NCI-H2171 treated with DMSO at 0.1 percent for 48 hours (cell line): ENCODE measurements around the gene LMO4.
A peak's percentile ranks its signal among the peaks of the same experiment; 100 is the strongest.

Source experiments
- DNase-seq: peaks from one replicate; lab custom pipeline; 2025; lab: John Stamatoyannopoulos, UW

The LMO4 gene, protein sequence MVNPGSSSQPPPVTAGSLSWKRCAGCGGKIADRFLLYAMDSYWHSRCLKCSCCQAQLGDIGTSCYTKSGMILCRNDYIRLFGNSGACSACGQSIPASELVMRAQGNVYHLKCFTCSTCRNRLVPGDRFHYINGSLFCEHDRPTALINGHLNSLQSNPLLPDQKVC

DNA sequence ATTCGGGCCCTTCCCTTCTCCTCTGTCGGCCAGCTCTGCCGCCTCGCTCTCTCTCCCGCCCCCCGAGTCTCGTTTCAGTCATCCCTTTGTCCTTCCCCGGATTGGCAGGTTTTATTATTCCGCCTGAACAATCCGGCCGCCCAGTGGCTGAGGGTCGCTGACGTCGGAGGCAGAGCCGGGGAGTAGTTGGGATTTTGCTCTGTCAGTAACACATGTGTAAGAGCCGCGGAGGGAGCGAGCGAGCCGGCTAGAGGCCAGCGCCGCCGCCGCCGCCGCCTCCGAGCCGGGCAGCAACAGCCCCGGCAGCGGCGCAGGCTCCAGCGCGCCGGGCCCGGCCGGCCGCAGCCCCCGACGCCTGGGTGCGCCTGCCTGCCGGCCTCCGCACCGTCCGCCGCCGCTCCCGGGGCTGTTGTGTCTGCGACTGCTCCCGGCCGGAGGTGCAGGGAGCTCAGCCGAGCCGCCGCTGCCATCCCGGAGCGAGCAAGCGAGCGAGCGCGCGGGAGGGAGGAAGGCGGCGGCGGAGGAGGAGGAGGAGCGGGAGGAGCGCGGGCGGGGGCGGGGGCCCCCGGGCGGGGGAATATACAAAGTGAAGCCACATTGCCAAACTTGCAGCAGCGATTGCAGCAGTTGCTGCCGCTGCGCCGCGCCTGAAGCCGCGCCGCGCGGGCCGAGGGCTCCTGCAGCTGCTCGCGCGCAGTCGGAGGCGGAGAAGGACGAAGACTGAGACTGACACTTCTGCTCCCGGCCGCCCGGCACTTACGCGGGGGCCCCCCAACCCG is at the start of gene LMO4:
Gene LMO4 (plus strand): TSS at position 609 of the 779 bp plus-strand sequence. CDS start 3,136 bp downstream, outside the sequence.
- peak; percentile 96 for DNase-seq

- DNase-seq, result no peak
Measured at GRCh38 chr1:87279536-87279875, 49.2 kb upstream of the LMO4 start.

GRCh38 chr1:87279966-87280535 is 48.6 kb upstream of the LMO4 start:
- no peak for DNase-seq

GRCh38 chr1:87284456-87285240 is 44.0 kb upstream of the LMO4 start:
- peak; percentile 5 for DNase-seq

DNA sequence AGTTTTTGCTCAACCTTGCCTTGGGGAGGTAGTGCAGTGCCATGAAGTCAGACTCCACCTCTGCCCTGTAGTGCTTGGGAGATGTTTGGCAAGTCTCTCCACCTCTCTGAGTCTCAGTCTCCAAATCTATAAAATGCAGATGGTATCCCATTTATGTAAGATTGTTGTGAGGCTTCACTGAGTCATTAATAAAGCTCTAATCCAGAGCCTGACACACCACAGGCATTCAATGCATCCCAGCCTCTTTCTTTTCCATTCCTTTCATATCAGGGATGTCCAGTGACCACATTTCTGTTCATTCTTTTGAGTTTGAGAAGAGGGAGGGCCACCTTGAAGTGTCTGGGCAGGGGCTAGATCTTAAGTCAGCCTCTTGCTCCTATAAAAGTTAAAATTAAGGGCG is 37.6 kb upstream of the LMO4 start:
- DNase-seq, result no peak

DNA sequence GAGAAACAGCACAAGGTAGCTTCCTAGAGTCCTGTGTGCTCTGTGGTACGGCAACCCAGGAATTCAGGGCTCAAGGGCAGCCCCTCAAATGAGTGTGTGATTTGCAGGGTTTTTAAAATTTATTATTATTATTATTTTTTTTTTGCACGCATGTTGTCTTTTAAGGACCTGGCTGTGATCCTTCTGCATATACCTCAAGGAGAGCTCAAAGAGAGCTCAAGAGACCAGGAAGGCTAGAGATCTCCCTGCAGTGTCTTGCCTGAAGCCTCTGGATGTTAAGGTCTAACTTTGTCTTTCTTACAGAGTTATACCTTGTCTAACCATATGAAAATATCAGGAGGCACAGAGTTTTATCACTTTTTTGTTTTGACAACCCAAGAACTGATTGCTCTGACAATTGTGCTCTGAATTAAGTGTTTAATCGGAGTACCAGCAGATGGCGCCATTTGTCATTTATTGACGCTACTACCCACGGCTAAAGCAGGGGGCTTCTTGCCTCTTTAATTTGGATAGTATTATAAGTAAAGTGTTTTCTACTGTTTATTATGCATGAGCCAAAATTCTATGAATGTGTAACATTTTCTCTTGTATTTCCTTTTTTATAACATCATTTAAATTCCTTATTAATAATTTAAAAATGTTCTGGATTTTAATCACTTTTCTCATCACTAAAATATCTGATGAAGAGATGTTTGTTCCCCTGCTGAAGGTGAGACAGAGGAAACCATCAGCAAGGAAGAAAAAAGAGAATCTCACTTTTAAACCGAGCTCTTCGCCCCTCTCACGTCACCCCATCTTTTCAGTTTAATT is 35.8 kb upstream of the LMO4 start:
- peak; percentile 56 for DNase-seq

DNA sequence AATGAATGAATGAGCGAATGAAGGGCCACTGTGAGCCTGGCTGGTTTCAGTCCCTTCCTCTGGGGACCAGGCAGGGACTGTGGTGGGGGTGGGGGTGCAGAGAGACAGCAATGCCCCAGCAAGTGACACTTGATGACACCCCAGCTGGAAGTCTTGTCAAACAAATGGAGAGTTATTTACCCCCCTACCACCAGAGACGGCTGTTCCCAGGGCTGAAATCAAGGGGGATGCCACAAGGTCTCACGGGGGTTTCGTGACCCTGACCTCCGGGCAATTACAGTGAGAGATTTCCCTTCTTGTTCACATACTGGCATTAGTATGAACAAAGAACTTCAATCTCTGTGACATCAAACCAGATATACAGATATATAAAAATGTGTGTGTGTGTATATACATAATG is 34.0 kb upstream of the LMO4 start:
- no peak for DNase-seq

DNA sequence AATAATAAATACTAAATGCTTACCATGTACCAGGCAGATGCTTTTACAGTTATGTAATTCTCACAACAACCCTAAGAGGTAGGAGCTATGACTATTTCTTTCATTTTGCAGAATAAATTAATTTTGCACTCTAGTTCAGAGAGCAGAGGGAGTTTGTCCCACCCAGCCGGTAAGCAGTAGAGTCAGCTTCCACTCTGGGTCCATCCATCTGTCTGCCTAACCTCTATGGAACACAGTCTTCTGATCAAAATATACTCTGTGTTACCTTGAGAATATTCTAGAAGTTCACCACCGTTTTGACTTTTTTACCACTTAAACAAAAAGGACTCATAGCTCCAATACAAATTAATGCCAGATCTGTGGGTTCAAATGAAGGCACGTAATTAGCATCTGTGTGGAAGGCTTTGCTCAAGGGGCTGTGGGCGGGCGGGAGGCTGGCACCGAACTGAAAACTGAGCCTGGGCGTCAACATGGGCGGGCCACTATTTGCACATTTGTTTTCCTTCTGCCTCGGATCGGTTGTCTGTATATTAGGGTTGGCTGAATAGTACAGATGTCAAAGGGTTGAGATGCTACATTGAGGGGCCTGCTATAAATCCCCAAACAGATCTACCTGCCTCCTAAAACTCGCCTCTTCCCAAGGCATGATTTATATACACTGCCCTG is 33.1 kb upstream of the LMO4 start:
- peak; percentile 3 for DNase-seq

GRCh38 chr1:87296206-87296605 is 32.5 kb upstream of the LMO4 start:
- DNase-seq, result no peak

DNA sequence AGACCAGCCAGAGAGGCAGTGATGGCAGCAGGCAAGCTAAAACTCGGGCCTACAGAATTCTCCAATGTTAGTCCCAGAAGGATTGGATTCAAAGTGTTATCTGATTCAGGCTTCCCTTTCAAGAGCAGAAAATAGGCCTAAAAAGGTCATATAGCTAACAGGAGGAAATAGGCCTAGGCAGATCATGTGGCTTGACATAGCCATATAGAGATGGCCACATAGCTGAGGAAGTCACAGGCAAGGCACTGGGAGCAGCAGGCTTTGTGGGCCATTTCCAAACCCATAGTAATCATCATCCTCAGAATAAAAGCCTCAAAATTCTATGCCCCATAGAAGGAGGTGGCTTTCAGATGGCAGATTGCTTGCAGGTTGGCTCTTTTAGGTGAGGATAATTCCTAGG is 29.0 kb upstream of the LMO4 start:
- no peak for DNase-seq

DNA sequence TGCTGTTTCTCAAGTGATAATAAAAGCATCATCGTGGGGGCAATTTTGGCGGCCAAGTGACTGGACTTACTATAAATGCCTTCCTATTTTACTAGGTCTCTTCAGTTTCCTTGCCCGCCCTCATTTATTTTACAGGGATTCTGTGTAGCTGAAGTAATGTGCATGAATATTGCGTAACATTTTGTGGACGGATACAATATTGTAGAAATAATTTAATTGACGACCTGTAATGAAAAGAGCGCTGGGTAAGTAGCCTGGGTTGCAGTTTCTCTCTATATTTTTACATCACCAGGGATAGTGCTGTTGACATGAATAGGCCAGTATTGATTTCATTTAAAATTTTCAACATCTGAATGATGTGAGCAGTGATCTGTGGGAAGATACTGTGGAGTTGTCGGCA is 28.1 kb upstream of the LMO4 start:
- DNase-seq, result no peak

GRCh38 chr1:87305151-87305550 is 23.5 kb upstream of the LMO4 start:
- peak; percentile 15 for DNase-seq

- no peak for DNase-seq
Measured at GRCh38 chr1:87305762-87306161, 22.9 kb upstream of the LMO4 start.

DNA sequence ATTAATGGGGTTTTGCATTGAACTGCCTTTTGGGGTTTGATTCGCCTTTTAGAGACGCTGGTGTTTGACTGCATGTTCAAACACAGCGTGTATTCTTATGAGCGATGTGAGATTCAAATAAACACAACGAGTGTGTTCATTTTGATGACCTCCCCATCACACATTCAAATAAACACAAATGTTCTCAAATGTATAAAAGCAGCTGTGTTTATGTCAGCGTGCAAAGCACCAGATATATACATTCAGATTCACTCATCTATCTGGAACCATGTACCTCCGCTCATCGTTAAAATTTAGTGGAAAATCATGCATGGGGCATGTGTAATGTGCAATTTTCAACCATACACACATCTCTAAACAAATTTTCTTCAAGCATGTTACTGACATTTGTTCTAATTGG is 21.4 kb upstream of the LMO4 start:
- no peak for DNase-seq

DNA sequence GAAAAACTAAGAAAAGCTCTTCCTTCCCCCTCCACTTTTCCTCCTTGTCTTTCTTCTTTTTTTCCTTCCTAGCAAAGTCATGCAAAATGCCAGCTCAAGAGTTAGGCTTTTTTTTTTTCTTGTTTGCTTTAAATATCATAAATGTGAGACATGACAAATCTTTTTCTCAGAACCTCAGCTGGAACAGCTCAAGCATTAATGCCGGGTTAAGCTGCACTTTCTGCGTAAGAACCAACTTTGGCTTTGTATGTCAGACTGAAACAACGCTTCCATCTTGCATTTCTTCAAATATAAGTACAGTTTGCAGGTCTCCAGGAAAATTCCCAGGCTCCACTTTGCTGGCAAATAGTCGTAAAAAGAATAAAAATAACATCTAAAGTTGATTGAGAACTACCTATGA is 20.7 kb upstream of the LMO4 start:
- DNase-seq, result no peak

DNA sequence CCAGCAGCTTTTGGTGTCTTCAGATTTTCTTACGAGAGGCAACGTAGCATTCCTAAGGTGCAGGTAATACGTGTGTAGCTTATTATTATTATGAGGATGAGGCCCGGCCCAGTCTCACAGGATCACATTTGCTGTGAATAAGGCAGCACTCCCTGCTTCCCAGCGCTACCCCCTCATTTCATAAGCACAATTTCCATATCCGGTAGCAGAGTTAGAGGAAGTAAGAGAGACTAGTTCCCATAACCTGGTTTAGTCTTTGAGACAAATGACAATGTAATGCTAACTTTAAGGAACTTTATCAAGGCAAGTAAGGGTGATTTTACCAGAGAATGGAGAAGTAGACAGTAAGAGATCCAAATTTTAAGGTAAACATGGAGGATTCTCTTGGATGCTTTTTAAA is 14.6 kb upstream of the LMO4 start:
- no peak for DNase-seq

GRCh38 chr1:87318056-87318650 is 10.5 kb upstream of the LMO4 start:
- DNase-seq, result no peak

DNA sequence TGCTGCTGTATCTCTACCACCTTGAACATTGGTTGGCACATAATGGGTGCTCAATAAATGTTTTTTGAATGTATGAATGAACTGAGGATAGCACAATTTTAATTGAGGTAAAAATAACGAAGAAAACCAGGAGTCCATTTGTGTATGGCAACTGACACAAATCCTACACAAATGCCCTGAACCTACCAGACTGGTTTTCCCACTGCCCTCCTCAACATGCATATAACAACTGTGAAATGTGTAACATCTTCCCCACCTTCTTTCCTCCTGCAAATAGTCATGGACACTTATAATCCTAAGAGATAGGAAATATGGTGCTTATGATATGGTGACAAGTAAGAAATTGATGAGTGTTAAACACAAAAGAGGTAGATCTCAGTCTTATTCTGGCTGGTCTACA is 9.9 kb upstream of the LMO4 start:
- DNase-seq, result no peak

DNA sequence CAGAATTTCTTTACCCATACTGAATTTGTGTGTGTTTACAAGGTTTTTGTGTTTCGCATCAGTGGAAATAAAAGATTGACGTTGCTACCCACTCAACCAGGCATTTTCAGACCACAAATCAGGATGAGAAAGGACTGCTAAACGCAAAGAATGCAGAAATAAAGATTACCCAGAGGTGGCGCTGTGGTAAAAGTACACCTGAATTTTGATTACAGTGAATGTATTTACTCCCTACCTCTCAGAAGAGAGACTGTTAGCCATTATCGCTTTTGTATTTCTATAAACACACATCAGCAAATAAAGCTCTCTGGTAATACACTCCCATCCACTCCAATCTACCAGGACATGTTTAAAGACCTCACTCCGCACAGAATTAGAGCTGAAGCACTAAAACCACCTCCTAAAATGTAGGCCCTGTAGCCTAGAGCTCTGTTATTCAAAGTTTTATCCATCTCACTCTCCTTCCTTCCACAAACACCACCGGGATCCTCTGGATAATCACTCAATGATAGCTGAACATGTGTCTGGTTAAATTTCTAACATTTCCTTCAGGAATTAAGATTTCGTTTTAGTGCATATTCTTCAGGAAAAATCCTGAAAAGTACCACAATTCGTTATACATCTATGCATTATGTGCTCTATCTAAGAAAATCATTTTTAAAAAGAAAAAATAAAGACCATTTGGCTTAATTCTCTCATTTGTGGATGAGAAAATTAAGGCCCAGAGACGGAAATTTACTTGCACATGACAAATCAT is 2.5 kb upstream of the LMO4 start:
- peak; percentile 37 for DNase-seq
